Activated CD4-positive, alpha-beta T cell treated with anti-CD3 and anti-CD28 coated beads for 24 hours (primary cell): ENCODE results near the gene PKNOX2.

Experiments used
- DNase-seq, 2 donors: peaks; one replicate each; pipeline ENCODE4 v3.0.0-alpha.2; 2020; ENCODE audit warnings: low read depth in 2 of 2

The PKNOX2 gene

DNA sequence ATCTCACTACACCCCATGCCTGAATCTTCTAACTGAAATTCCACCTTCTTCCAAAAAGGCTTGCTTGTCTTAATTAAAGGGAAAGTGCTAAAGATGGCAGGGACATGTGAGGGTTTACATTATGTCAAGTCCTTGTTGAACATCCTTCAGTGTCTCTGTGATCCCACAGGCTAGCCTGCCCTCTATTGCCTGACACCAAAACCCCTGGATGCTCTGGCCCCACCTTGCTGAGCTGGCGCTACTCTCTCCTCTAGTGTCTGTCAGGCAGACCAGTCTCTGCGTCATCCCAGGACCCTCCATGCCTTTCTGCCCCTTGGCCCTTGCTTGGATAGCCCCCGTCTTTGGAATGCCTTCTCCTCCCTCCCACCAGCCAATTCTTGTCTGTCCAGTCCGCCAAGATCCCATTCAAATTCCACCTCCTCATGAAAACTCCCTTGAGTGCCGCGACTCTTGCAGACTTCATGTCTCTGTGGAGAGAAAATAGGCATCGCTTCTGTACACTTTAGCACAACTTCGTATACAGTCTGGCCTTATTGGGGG, 69.3 kb downstream of the PKNOX2 start:
- no peak for DNase-seq

DNA sequence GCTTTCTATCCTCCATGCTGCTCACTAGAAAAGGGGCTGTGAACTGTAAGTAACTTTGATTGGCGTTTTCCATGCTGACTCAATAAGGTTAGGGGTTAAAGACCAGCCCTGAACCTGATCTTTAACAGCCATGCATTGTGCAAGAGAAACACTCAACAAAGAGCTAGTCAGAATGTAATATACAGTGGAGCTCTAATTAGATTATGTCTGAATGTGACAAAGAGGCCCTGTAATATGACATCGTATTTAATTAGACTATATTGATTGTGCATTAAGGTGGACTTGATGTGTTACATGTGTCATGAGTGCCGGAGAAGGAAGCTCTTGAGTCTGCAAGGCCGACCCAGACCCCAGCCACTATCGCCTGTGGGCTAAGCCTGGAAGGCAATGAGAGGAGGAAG, 70.5 kb downstream of the PKNOX2 start:
- DNase-seq, result no peak

GRCh38 chr11:125236072-125236825, 71.7 kb downstream of the PKNOX2 start:
- DNase-seq, result no peak

DNA sequence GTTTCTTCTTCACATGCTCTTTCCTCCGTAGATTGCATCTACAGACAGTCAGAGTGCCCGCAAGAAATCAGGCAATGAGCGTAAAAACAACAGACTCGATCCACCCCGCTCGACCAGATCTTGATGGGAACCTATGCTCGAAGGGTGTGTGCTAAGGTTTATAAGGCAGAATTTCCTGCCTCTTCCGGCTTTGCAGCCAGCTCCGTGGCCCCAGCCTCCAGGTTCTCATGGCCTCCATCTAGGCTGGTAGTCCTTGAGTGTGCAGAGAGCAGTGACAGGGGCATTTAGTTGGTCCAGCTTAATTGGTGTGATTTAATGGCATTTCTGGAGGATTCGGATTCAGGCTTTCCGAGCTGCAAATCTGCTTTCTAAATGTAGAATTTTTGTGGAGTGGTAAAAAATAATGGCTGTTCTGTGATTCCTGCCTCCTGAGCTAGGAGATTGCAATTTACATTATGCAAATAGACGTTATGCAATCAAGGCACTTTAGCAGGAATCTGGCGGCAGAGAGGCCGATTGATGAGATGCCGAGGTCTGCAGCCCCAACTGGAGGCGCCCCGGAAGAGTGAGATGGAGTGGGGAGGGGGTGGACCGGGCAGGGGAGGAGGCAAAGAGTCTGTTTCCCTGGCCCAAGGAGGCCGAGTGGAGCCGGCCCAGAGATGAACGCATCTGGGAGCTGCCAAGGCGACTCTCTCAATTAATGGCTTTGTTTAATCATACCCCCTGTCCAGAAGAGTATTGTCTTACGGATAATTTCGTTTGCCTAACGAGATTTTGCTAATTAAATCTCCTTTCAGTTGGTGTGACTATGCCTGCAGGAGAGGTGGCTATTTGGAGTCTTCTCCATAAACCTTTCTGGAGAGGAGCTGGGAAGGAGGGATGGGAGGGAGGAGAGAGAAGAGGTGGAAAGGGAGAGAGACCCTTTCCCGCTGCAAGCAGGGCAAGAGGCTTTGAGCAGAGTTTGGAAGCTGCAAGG, 75.3 kb downstream of the PKNOX2 start:
- DNase-seq, result no peak

DNA sequence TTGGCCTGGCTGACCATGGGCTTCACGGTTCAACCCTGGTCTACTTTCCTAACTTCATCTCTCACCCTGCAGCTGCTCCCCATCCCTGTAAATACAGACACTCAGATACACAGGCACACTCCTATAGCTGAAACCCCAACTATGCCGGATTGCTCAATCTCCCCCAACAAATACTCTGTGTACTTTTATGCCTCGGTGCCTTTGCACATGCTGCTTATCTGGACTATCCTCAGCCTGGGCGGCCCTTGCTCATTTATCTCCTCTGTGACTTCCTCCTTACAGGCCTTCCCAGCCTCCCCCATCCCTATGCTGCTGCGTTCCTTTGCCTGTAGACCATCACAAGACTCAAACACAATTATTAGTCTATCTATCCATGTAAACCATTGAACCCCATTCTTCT, 76.6 kb downstream of the PKNOX2 start:
- no peak for DNase-seq

- no peak for DNase-seq
Observed at GRCh38 chr11:125242141-125242775, 77.7 kb downstream of the PKNOX2 start.

GRCh38 chr11:125244166-125244565, 79.6 kb downstream of the PKNOX2 start:
- no peak for DNase-seq

DNA sequence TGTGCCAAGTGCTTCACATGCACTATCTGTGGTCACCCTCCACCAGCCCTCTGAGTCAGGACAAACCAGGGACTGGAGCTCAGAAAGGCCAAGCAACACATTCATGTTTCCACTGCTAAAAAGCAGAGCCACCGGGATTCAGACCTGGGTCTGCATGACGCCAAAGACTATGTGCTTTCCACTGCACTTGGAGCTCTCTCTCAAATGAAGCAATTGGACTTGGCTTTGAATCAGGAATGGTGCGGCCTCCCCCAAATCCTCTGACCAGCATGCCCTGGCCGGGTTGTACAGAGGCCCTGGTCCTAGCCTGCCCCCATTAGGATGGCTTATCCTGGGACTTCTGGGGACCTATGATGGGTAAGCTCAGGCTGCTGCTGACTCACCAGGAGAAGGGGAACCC, 80.7 kb downstream of the PKNOX2 start:
- no peak for DNase-seq

- no peak for DNase-seq
Observed at GRCh38 chr11:125247431-125247830, 82.9 kb downstream of the PKNOX2 start.

GRCh38 chr11:125250318-125251213, 86.0 kb downstream of the PKNOX2 start:
- DNase-seq, result no peak

GRCh38 chr11:125251214-125251545, 86.6 kb downstream of the PKNOX2 start:
- no peak for DNase-seq

GRCh38 chr11:125251956-125252355, 87.4 kb downstream of the PKNOX2 start:
- DNase-seq, result no peak

DNA sequence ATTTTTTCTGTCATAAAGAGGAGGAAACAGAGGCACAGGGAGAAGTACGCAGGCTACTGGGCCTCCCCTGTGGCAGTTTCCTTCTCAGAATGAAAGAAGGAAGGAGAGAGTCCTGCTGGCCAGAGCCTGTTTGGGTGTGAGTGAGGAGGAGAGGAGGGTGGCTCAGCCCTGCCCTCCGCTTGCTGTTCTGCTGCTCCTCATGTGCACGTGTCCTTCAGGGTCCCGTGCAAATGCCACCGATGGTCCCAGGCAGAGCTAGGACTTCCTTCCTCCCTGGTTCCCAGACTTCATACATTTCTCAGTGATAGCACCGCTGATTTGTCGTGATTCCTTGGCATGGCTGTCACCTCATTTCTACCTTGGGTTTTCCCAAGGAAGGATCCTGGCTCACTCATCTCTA, 88.7 kb downstream of the PKNOX2 start:
- no peak for DNase-seq

GRCh38 chr11:125253795-125254525, 89.4 kb downstream of the PKNOX2 start:
- no peak for DNase-seq

- no peak for DNase-seq
Observed at GRCh38 chr11:125256541-125257189, 92.1 kb downstream of the PKNOX2 start.

DNA sequence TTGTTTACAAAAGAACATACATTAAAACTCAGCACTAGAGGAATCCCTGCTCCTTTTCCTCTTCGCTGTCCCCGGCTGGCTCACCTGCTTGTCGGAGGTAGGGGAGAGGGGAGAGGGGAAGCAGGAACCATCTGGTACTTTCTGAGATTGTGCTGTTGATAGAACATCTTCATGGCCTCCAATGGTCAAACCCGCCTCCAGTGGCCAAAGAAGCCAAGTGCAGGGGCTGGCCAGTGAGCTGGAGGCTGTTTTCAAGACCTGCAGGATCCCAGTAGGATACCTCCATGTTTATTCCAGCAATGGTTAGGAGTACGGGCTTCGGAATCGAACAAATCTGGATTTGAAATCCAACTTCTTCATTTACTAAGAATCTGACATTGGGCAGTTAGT, 92.6 kb downstream of the PKNOX2 start:
- DNase-seq, result no peak

GRCh38 chr11:125257751-125258150, 93.2 kb downstream of the PKNOX2 start:
- no peak for DNase-seq

GRCh38 chr11:125258291-125259032, 93.9 kb downstream of the PKNOX2 start:
- no peak for DNase-seq

DNA sequence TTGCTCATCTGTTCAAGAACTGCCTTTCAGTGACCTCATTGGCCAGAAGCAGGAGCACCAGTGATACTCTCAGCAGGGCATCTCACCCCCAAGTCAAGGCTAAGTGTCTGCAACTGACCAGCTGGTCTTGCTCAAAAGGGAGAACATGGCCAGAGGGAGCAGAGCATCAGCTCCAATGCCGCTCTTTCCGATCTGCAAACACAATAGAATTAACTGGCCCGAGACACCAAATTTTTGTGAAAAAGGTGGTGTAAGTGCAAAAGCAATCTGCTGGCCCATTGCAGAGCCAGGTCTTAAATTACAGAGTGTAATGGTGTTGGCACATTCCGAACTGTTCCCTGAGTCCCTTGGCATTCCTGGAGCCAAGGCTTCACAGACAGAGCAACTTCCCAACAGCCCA, 97.0 kb downstream of the PKNOX2 start:
- DNase-seq, result no peak
